ENCODE results near the gene EML4. TPM values are rescaled to one million over a fixed set of nuclear protein-coding genes. Genes with fewer than 3 reads are reported as not detected.
A peak's percentile ranks its signal among the peaks of the same experiment; 100 is the strongest.

EML4 gene
- polyA plus RNA-seq, 1 of the 3 experiments (the other 2 are of a cell fraction): 35.0 TPM

GRCh38 chr2:42135381-42136312, 33.5 kb upstream of the EML4 start:
- Histone ChIP-seq H2AFZ (ENCODE audit: low read depth) (no peak overlapping the region), H3K4me1 (ENCODE audit: control insufficient read depth in 1 of 2, insufficient read depth in 2 of 2, low read depth in 1 of 2, low read length in 1 of 2) (peaks cover 55 to 57% of the 10 kb centered on the region in 2 experiments), H3K9me2 (no peaks in the 10 kb centered on the region), H3K9ac (no peak overlapping the region), H3K4me3 (ENCODE audit: low read depth in 2 of 2, low read length in 1 of 2) (no peak overlapping the region), H3F3A (replicated peaks; ENCODE audit: insufficient read depth) (peaks cover 53% of the 10 kb centered on the region), H3K79me2 (ENCODE audit: insufficient read depth) (no peaks in the 10 kb centered on the region), H3K36me3 (replicated peaks in 1 of 2; ENCODE audit: control insufficient read depth in 1 of 2, insufficient read depth in 2 of 2, low read length in 1 of 2) (no peaks in the 10 kb centered on the region), H4K20me1 (ENCODE audit: insufficient read depth) (no peaks in the 10 kb centered on the region), H3K27ac (ENCODE audit: low read depth in 2 of 2, low read length in 1 of 2) (peak overlapping the region in 1 of 2 experiments; percentile 77; a peak in 2 of 4 replicates), H3K27me3 (ENCODE audit: insufficient read depth) (no peaks in the 10 kb centered on the region), H3K9me3 (no peaks in the 10 kb centered on the region), H3K4me2 (no peak overlapping the region; the same call in 1 of the 2 replicates)
- WGBS (ENCODE audit: low lambda C conversion rate): 81% methylated on average over 4 of the region's 4 CpGs
- ChIA-PET POLR2A (interaction anchor here (0.6 to 1.3 kb wide), 4 partner anchors 33 to 104 kb away, joined by 3 to 4 read pairs (median 3); partner anchors contain the start of gene EML4), CTCF (interaction anchor here (0.6 to 3.8 kb wide), 9 partner anchors 10 to 1996 kb away, joined by 3 to 20 read pairs (median 3); no protein-coding TSS in a partner anchor)
- TF ChIP-seq NFIC (IDR thresholded peaks at IDR 0.05; ENCODE audit: borderline replicate concordance) (0 out of 2 replicates have a peak, but pooled peaks have one; percentile 28), JUND (IDR thresholded peaks at IDR 0.05) (peak; percentile 35; the same call in 1 of the 2 replicates), MEF2A (IDR thresholded peaks at IDR 0.05; ENCODE audit: borderline replicate concordance, low read depth) (no peak), CHD2 (IDR thresholded peaks at IDR 0.05; ENCODE audit: low read length, partially characterized antibody) (peak; percentile 48), RFX5 (IDR thresholded peaks at IDR 0.05; ENCODE audit: low read length) (no peak), RCOR1 (IDR thresholded peaks at IDR 0.05; ENCODE audit: low read length) (peak; percentile 60; the same call in 1 of the 2 replicates), GATA2 (CRISPR knock-in tag; IDR thresholded peaks at IDR 0.05) (peak; percentile 74), FOXJ3 (CRISPR knock-in tag; IDR thresholded peaks at IDR 0.05) (0 out of 2 replicates have a peak, but pooled peaks have one; percentile 21), TEAD4 (IDR thresholded peaks at IDR 0.05; ENCODE audit: borderline replicate concordance, insufficient read depth) (0 out of 2 replicates have a peak, but pooled peaks have one; percentile 28), REST (IDR thresholded peaks at IDR 0.05; ENCODE audit: low read depth, low read length) (no peak), TCF12 (IDR thresholded peaks at IDR 0.05) (peak; percentile 49; the same call in 1 of the 2 replicates), EP300 (IDR thresholded peaks at IDR 0.05; ENCODE audit: borderline replicate concordance in 1 of 2, low read depth in 1 of 2, low read length in 1 of 2) (peak; percentile 60 to 85; a peak in 2 of 4 replicates)
- TF ChIP-seq, protein P1, sequence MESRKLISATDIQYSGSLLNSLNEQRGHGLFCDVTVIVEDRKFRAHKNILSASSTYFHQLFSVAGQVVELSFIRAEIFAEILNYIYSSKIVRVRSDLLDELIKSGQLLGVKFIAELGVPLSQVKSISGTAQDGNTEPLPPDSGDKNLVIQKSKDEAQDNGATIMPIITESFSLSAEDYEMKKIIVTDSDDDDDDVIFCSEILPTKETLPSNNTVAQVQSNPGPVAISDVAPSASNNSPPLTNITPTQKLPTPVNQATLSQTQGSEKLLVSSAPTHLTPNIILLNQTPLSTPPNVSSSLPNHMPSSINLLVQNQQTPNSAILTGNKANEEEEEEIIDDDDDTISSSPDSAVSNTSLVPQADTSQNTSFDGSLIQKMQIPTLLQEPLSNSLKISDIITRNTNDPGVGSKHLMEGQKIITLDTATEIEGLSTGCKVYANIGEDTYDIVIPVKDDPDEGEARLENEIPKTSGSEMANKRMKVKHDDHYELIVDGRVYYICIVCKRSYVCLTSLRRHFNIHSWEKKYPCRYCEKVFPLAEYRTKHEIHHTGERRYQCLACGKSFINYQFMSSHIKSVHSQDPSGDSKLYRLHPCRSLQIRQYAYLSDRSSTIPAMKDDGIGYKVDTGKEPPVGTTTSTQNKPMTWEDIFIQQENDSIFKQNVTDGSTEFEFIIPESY (IDR thresholded peaks at IDR 0.05; ENCODE audit: borderline replicate concordance, low read depth): no peak
- TF ChIP-seq, protein P2, sequence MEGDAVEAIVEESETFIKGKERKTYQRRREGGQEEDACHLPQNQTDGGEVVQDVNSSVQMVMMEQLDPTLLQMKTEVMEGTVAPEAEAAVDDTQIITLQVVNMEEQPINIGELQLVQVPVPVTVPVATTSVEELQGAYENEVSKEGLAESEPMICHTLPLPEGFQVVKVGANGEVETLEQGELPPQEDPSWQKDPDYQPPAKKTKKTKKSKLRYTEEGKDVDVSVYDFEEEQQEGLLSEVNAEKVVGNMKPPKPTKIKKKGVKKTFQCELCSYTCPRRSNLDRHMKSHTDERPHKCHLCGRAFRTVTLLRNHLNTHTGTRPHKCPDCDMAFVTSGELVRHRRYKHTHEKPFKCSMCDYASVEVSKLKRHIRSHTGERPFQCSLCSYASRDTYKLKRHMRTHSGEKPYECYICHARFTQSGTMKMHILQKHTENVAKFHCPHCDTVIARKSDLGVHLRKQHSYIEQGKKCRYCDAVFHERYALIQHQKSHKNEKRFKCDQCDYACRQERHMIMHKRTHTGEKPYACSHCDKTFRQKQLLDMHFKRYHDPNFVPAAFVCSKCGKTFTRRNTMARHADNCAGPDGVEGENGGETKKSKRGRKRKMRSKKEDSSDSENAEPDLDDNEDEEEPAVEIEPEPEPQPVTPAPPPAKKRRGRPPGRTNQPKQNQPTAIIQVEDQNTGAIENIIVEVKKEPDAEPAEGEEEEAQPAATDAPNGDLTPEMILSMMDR (IDR thresholded peaks at IDR 0.05): no peak
- TF ChIP-seq, protein P3, sequence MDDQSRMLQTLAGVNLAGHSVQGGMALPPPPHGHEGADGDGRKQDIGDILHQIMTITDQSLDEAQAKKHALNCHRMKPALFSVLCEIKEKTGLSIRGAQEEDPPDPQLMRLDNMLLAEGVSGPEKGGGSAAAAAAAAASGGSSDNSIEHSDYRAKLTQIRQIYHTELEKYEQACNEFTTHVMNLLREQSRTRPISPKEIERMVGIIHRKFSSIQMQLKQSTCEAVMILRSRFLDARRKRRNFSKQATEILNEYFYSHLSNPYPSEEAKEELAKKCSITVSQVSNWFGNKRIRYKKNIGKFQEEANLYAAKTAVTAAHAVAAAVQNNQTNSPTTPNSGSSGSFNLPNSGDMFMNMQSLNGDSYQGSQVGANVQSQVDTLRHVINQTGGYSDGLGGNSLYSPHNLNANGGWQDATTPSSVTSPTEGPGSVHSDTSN (IDR thresholded peaks at IDR 0.05): peak; percentile 73
- DNase-seq: no peak

All from SK-N-SH (cell line).